SK-N-SH (cell line): ENCODE data around the gene SBF2. TPM values are rescaled to one million over a fixed set of nuclear protein-coding genes. Genes with fewer than 3 reads are reported as not detected.

Source experiments
- CTCF ChIA-PET: fragments of 300-600, 350-600 bp; formaldehyde crosslinking; extraction: SDS; loops from one replicate; lab custom pipeline; 2021; lab: Yijun Ruan, JAX
- POLR2A ChIA-PET: fragments of 350-600 bp; sonication (Branson Sonifier 250); formaldehyde crosslinking; extraction: SDS; loops from one replicate; lab custom pipeline; 2020; ENCODE audit warnings: antibody characterized with exemption, inconsistent platforms; lab: Yijun Ruan, JAX
- DNase-seq: peaks from one replicate; pipeline ENCODE4 v3.0.0; 2012
- H2AFZ ChIP-seq: fragments of 200-600 bp; sonication (generic); 2 replicates; pipeline ENCODE4 v1.8.1; 2016; ENCODE audit warnings: antibody characterized with exemption, mild to moderate bottlenecking, low read depth
- H3F3A ChIP-seq: fragments of 200-600 bp; sonication (generic); replicated peaks from 2 replicates; pipeline ENCODE3; 2016; ENCODE audit warnings: antibody characterized with exemption, mild to moderate bottlenecking; ENCODE audit not compliant: insufficient read depth
- H3K27ac ChIP-seq, 2 experiments: fragments of 200-500 bp in 1 of 2; fragments of 200-600 bp in 1 of 2; sonication (Bioruptor generic) in 1 of 2; sonication (generic), shearing (Covaris generic) in 1 of 2; 2 replicates each; pipeline versions ENCODE4 v1.5.1 to v1.6.1; 2014 to 2016; ENCODE audit warnings: low read depth in 2 of 2, inconsistent platforms in 1 of 2, low read length in 1 of 2, mild to moderate bottlenecking in 1 of 2, mixed read lengths in 1 of 2
- H3K27me3 ChIP-seq: fragments of 200-600 bp; sonication (generic), shearing (Covaris generic); 2 replicates; pipeline ENCODE4 v1.6.1; 2016; ENCODE audit warnings: mixed run types; ENCODE audit not compliant: insufficient read depth
- H3K36me3 ChIP-seq, 2 experiments: fragments of 200-500 bp in 1 of 2; fragments of 200-600 bp in 1 of 2; sonication (Bioruptor generic) in 1 of 2; sonication (generic) in 1 of 2; replicated peaks in 1 of 2; 2 replicates each; pipeline versions ENCODE3 to v1.5.1; 2014 to 2016; ENCODE audit warnings: low read length in 1 of 2, mild to moderate bottlenecking in 1 of 2; ENCODE audit not compliant: insufficient read depth in 2 of 2, control insufficient read depth in 1 of 2
- H3K4me1 ChIP-seq, 2 experiments: fragments of 200-500 bp in 1 of 2; fragments of 200-600 bp in 1 of 2; sonication (Bioruptor generic) in 1 of 2; sonication (generic), shearing (Covaris generic) in 1 of 2; 2 replicates each; pipeline versions ENCODE4 v1.5.1 to v1.6.1; 2014 to 2016; ENCODE audit warnings: low read depth in 1 of 2, low read length in 1 of 2, mixed run types in 1 of 2; ENCODE audit not compliant: insufficient read depth in 2 of 2, control insufficient read depth in 1 of 2
- H3K4me2 ChIP-seq: fragments of 200-600 bp; sonication (generic), shearing (Covaris generic); 2 replicates; pipeline ENCODE4 v1.6.1; 2017; ENCODE audit warnings: mixed run types
- H3K4me3 ChIP-seq, 2 experiments: fragments of 200-500 bp in 1 of 2; fragments of 200-600 bp in 1 of 2; sonication (Bioruptor generic) in 1 of 2; sonication (generic), shearing (Covaris generic) in 1 of 2; 2 replicates each; pipeline versions ENCODE4 v1.5.1 to v1.8.1; 2014 to 2016; ENCODE audit warnings: low read depth in 2 of 2, inconsistent platforms in 1 of 2, low read length in 1 of 2, mild to moderate bottlenecking in 1 of 2, mixed read lengths in 1 of 2, moderate library complexity in 1 of 2
- H3K79me2 ChIP-seq: fragments of 200-600 bp; sonication (generic); 2 replicates; pipeline ENCODE4 v1.8.1; 2017; ENCODE audit warnings: mild to moderate bottlenecking; ENCODE audit not compliant: insufficient read depth
- H3K9ac ChIP-seq: fragments of 200-600 bp; sonication (generic); 2 replicates; pipeline ENCODE4 v1.6.1; 2017; ENCODE audit warnings: mixed run types
- H3K9me2 ChIP-seq: fragments of 200-600 bp; sonication (generic); 2 replicates; pipeline ENCODE4 v1.6.1; 2017; ENCODE audit warnings: mixed run types
- H3K9me3 ChIP-seq: fragments of 200-600 bp; sonication (generic); 2 replicates; pipeline ENCODE4 v1.6.1; 2017; ENCODE audit warnings: mixed run types, mild to moderate bottlenecking, moderate library complexity
- H4K20me1 ChIP-seq: fragments of 200-600 bp; sonication (generic); 2 replicates; pipeline ENCODE4 v1.6.1; 2017; ENCODE audit warnings: mild to moderate bottlenecking, mixed run types; ENCODE audit not compliant: insufficient read depth
- FOSL2 ChIP-seq: IDR thresholded peaks from 2 replicates; pipeline ENCODE4 v1.4.0; 2012; ENCODE audit warnings: low read depth, mild to moderate bottlenecking, moderate library complexity, borderline replicate concordance
- FOXJ3 ChIP-seq: sonication (generic); formaldehyde crosslinking; IDR thresholded peaks from 2 replicates; pipeline ENCODE4 v1.5.1; 2020; ENCODE audit warnings: mild to moderate bottlenecking, missing genetic modification reagents
- FOXM1 ChIP-seq: IDR thresholded peaks from 2 replicates; pipeline ENCODE4 v1.4.0; 2012; ENCODE audit warnings: low read depth, mild to moderate bottlenecking
- IRF3 ChIP-seq: fragments of 150-350 bp; IDR thresholded peaks from 2 replicates; pipeline ENCODE4 v1.6.1; 2016; ENCODE audit warnings: mild to moderate bottlenecking, low read depth, low read length
- JUND ChIP-seq: IDR thresholded peaks from 2 replicates; pipeline ENCODE4 v1.4.0; 2012
- PBX3 ChIP-seq: IDR thresholded peaks from 2 replicates; pipeline ENCODE4; 2012
- RCOR1 ChIP-seq: fragments of 150-350 bp; IDR thresholded peaks from 2 replicates; pipeline ENCODE4 v1.6.1; 2017; ENCODE audit warnings: antibody characterized with exemption, low read length
- REST ChIP-seq: IDR thresholded peaks from 2 replicates; pipeline ENCODE4 v1.6.1; 2012; ENCODE audit warnings: mild to moderate bottlenecking, low read depth, low read length, moderate library complexity
- RFX5 ChIP-seq: IDR thresholded peaks from 2 replicates; pipeline ENCODE4 v1.6.1; 2012; ENCODE audit warnings: mild to moderate bottlenecking, improper control_type of control experiment, low read length
- RXRA ChIP-seq: IDR thresholded peaks from 2 replicates; pipeline ENCODE4 v1.4.0; 2012; ENCODE audit warnings: low read depth, mild to moderate bottlenecking, borderline replicate concordance
- TEAD4 ChIP-seq: IDR thresholded peaks from 2 replicates; pipeline ENCODE4 v1.4.0; 2012; ENCODE audit warnings: mild to moderate bottlenecking, borderline replicate concordance; ENCODE audit not compliant: insufficient read depth
- USF1 ChIP-seq: IDR thresholded peaks from 2 replicates; pipeline ENCODE4 v1.4.0; 2012; ENCODE audit warnings: low read depth, borderline replicate concordance
- USF2 ChIP-seq: fragments of 150-350 bp; IDR thresholded peaks from 2 replicates; pipeline ENCODE4 v1.6.1; 2017; ENCODE audit warnings: antibody characterized with exemption, low read length, low read depth, borderline replicate concordance
- WGBS: methylation state at CpG from one replicate; pipeline ENCODE4 v1.1.6; 2017; ENCODE audit warnings: low lambda C conversion rate; 5-methylcytosine and 5-hydroxymethylcytosine counted together
- polyA plus RNA-seq, 3 experiments: library from polyadenylated mRNA; depleted of rRNA; stranded (reverse); fragments of >200 nt; gene quantifications; 2 replicates each; pipeline ENCODE4 v1.2.3, GENCODE V29; 2012

SBF2 gene
- polyA plus RNA-seq, 1 of the 3 experiments (the other 2 are of a cell fraction) = 23.0 TPM

- TF ChIP-seq FOXJ3 = no peak
- TF ChIP-seq RFX5 = no peak
- no peak for TF ChIP-seq RCOR1
- no peak for TF ChIP-seq PBX3
- no peak for TF ChIP-seq JUND
- TF ChIP-seq TEAD4 = no peak
Observed at GRCh38 chr11:10075141-10075540, 218.9 kb downstream of the SBF2 start (continued).

- no peaks in the 10 kb centered on the region for H3K27me3 ChIP-seq
- POLR2A ChIA-PET = no interaction called here
- no peak for TF ChIP-seq TEAD4
- peak; percentile 19; the same call in 1 of the 2 replicates for TF ChIP-seq FOSL2
- WGBS = 100% methylated on average over 3 of the region's 3 CpGs
- H4K20me1 ChIP-seq = peaks cover 4% of the 10 kb centered on the region; the same call in 1 of the 2 replicates
- H3K4me3 ChIP-seq = no peak overlapping the region
- no peak overlapping the region for H3K27ac ChIP-seq
- DNase-seq = no peak
- no peak overlapping the region for H3K4me2 ChIP-seq
- H3K9me2 ChIP-seq = no peaks in the 10 kb centered on the region
- peaks cover 0 to 4% of the 10 kb centered on the region in 2 experiments; a peak in 3 of 4 replicates for H3K4me1 ChIP-seq
- no peak overlapping the region for H3K9ac ChIP-seq
- CTCF ChIA-PET = no interaction called here
- no peak overlapping the region for H2AFZ ChIP-seq
- no peaks in the 10 kb centered on the region for H3K9me3 ChIP-seq
- peaks cover 0 to 7% of the 10 kb centered on the region in 2 experiments for H3K36me3 ChIP-seq
- peaks cover 3% of the 10 kb centered on the region for H3F3A ChIP-seq
- H3K79me2 ChIP-seq = peaks cover 18% of the 10 kb centered on the region
Observed at GRCh38 chr11:10072841-10073240, 221.2 kb downstream of the SBF2 start.

- Histone ChIP-seq H3K4me1 (peaks cover 0 to 7% of the 10 kb centered on the region in 2 experiments; a peak in 3 of 4 replicates), H3K36me3 (peaks cover 0 to 7% of the 10 kb centered on the region in 2 experiments), H3K27me3 (no peaks in the 10 kb centered on the region), H2AFZ (no peak overlapping the region), H3K27ac (no peak overlapping the region), H3K4me2 (no peak overlapping the region), H3K9me2 (no peaks in the 10 kb centered on the region), H3K4me3 (no peak overlapping the region), H3F3A (peaks cover 3% of the 10 kb centered on the region), H4K20me1 (peaks cover 4% of the 10 kb centered on the region; the same call in 1 of the 2 replicates), H3K79me2 (peaks cover 12% of the 10 kb centered on the region), H3K9me3 (no peaks in the 10 kb centered on the region), H3K9ac (no peak overlapping the region)
- ChIA-PET CTCF (no interaction called here), POLR2A (no interaction called here)
- 93% methylated on average over 1 of the region's 1 CpG for WGBS
- TF ChIP-seq FOXM1 (no peak), IRF3 (no peak), USF1 (no peak), USF2 (no peak), REST (no peak), RXRA (no peak)
- no peak for DNase-seq
Observed at GRCh38 chr11:10072142-10072541, 221.9 kb downstream of the SBF2 start.
